HepG2 (cell line): ENCODE data around the gene FAM53C. TPM values are rescaled to one million over a fixed set of nuclear protein-coding genes. Genes with fewer than 3 reads are reported as not detected.

Experiments
- ATAC-seq: fragments of 200-7000 bp; cut with Tn5 transposase; 3 replicates; pipeline ENCODE4 v1.9.1; 2020; ENCODE audit warnings: mild to moderate bottlenecking, moderate library complexity
- BruUV-seq: library from RNA; stranded (reverse); fragments of 400-500 nt; replicated peaks from 2 replicates; lab custom pipeline; 2021; lab: Mats Ljungman, UMichigan
- CTCF ChIA-PET: fragments of 300-600 bp; formaldehyde crosslinking; extraction: SDS; loops from one replicate; lab custom pipeline; 2021; ENCODE audit warnings: low total read pairs, inconsistent platforms, low intra/inter-chr PET ratio; lab: Yijun Ruan, JAX
- POLR2A ChIA-PET: fragments of 350-600 bp; sonication (Branson Sonifier 250); formaldehyde crosslinking; loops from one replicate; lab custom pipeline; 2020; ENCODE audit warnings: antibody characterized with exemption, inconsistent platforms; lab: Yijun Ruan, JAX
- DNase-seq: peaks from one replicate; pipeline ENCODE4 v3.0.0-alpha.2; 2015; ENCODE audit warnings: low spot score
- FAIRE-seq: peaks from 3 replicates; lab custom pipeline; 2011; peaks lifted over from hg19 to GRCh38; lab: Jason Lieb, UNC
- H2AFZ ChIP-seq: one replicate; pipeline ENCODE4 v1.6.1; 2011; ENCODE audit warnings: low read length, inconsistent platforms
- H3K27ac ChIP-seq: fragments of 300-600 bp; 3 replicates; pipeline ENCODE4 v1.8.0; 2011; ENCODE audit warnings: mixed run types, mild to moderate bottlenecking, mixed read lengths, low read length, inconsistent platforms; ENCODE audit not compliant: insufficient read depth; ENCODE audit errors: extremely low read length
- H3K27me3 ChIP-seq, 2 experiments: fragments of 200-600 bp in 1 of 2; 2 replicates in 1 of 2; 3 replicates in 1 of 2; pipeline versions ENCODE4 v1.6.0 to v1.8.0; 2011; ENCODE audit warnings: low read length in 2 of 2, mild to moderate bottlenecking in 2 of 2, moderate library complexity in 2 of 2, inconsistent platforms in 1 of 2; ENCODE audit not compliant: insufficient read depth in 2 of 2, control insufficient read depth in 1 of 2
- H3K36me3 ChIP-seq, 2 experiments: fragments of 200-600 bp in 1 of 2; replicated peaks in 1 of 2; 2 replicates in 1 of 2; 3 replicates in 1 of 2; pipeline versions ENCODE4 v1.5.1 to v1.8.0; 2011; ENCODE audit warnings: low read length in 2 of 2, inconsistent platforms in 1 of 2; ENCODE audit not compliant: insufficient read depth in 2 of 2, control insufficient read depth in 1 of 2
- H3K4me1 ChIP-seq: 2 replicates; pipeline ENCODE4 v1.5.1; 2012; ENCODE audit warnings: low read length, inconsistent platforms; ENCODE audit not compliant: insufficient read depth
- H3K4me2 ChIP-seq: 2 replicates; pipeline ENCODE4 v1.6.0; 2011; ENCODE audit warnings: low read depth, low read length, inconsistent platforms
- H3K4me3 ChIP-seq, 3 experiments: fragments of 200-600 bp in 1 of 3; sonication (generic), shearing (Covaris generic) in 1 of 3; replicated peaks in 1 of 3; 2 replicates each; pipeline ENCODE4 v1.5.1; 2011 to 2016; ENCODE audit warnings: low read length in 3 of 3, inconsistent platforms in 2 of 3, low read depth in 2 of 3, mild to moderate bottlenecking in 2 of 3, control low read depth in 1 of 3, mixed read lengths in 1 of 3; ENCODE audit not compliant: insufficient read depth in 1 of 3
- H3K79me2 ChIP-seq: one replicate; pipeline ENCODE4 v1.6.1; 2011; ENCODE audit warnings: low read length, inconsistent platforms; ENCODE audit not compliant: insufficient read depth
- H3K9ac ChIP-seq: 2 replicates; pipeline ENCODE4 v1.6.0; 2011; ENCODE audit warnings: mild to moderate bottlenecking, low read depth, low read length, inconsistent platforms; ENCODE audit not compliant: insufficient read depth
- H3K9me3 ChIP-seq: 2 replicates; pipeline ENCODE4 v1.5.1; 2012; ENCODE audit warnings: mild to moderate bottlenecking, low read length
- H4K20me1 ChIP-seq: 2 replicates; pipeline ENCODE4 v1.6.0; 2011; ENCODE audit warnings: inconsistent platforms, mild to moderate bottlenecking, low read length, moderate library complexity; ENCODE audit not compliant: insufficient read depth
- ASH2L ChIP-seq: fragments of 300-600, 200-600 bp; sonication (generic); IDR thresholded peaks from 2 replicates; pipeline ENCODE4 v1.7.0; 2017; ENCODE audit warnings: low read depth, mild to moderate bottlenecking, moderate library complexity, mixed read lengths, low read length; ENCODE audit not compliant: insufficient read length
- ATF1 ChIP-seq: IDR thresholded peaks from 2 replicates; pipeline ENCODE4 v1.6.1; 2016; ENCODE audit warnings: mild to moderate bottlenecking, control low read depth
- BHLHE40 ChIP-seq: IDR thresholded peaks from 2 replicates; pipeline ENCODE4 v1.6.1; 2011; ENCODE audit warnings: low read length, improper control_type of control experiment
- CENPBD1 ChIP-seq: sonication (generic); formaldehyde crosslinking; IDR thresholded peaks from 2 replicates; pipeline ENCODE4 v1.8.0; 2022; ENCODE audit warnings: missing genetic modification reagents, low read depth, mild to moderate bottlenecking, borderline replicate concordance
- ETS1 ChIP-seq: sonication (generic); formaldehyde crosslinking; IDR thresholded peaks from 2 replicates; pipeline ENCODE4 v1.4.0; 2020; ENCODE audit warnings: missing genetic modification reagents
- FOSL2 ChIP-seq: sonication (generic); formaldehyde crosslinking; IDR thresholded peaks from 2 replicates; pipeline ENCODE4 v1.4.0; 2020; ENCODE audit warnings: missing genetic modification reagents
- HBP1 ChIP-seq: IDR thresholded peaks from 2 replicates; pipeline ENCODE4 v1.6.1; 2016; ENCODE audit warnings: low read depth, control low read depth
- MXD1 ChIP-seq: sonication (generic); formaldehyde crosslinking; IDR thresholded peaks from 2 replicates; pipeline ENCODE4 v1.4.0; 2020; ENCODE audit warnings: mild to moderate bottlenecking, missing genetic modification reagents
- POLR2AphosphoS5 ChIP-seq: IDR thresholded peaks from 2 replicates; pipeline ENCODE4 v1.6.1; 2012; ENCODE audit warnings: low read depth, low read length
- RFX3 ChIP-seq: IDR thresholded peaks from 2 replicates; pipeline ENCODE4 v1.6.1; 2016; ENCODE audit warnings: missing biosample characterization, missing genetic modification reagents
- SNAPC2 ChIP-seq: sonication (generic); formaldehyde crosslinking; IDR thresholded peaks from 2 replicates; pipeline ENCODE4 v1.8.1; 2022; ENCODE audit warnings: mild to moderate bottlenecking, missing genetic modification reagents
- TARDBP ChIP-seq: sonication (generic); formaldehyde crosslinking; IDR thresholded peaks from 2 replicates; pipeline ENCODE4 v1.8.0; 2022; ENCODE audit warnings: mild to moderate bottlenecking, missing genetic modification reagents
- TFE3 ChIP-seq: IDR thresholded peaks from 2 replicates; pipeline ENCODE4 v1.6.1; 2016
- ZBTB49 ChIP-seq: sonication (generic); formaldehyde crosslinking; IDR thresholded peaks from 2 replicates; pipeline ENCODE4 v1.4.0; 2020; ENCODE audit warnings: missing genetic modification reagents, borderline replicate concordance
- ZNF350 ChIP-seq: sonication (generic); formaldehyde crosslinking; IDR thresholded peaks from 2 replicates; pipeline ENCODE4 v1.4.0; 2020; ENCODE audit warnings: mild to moderate bottlenecking, low read depth, missing genetic modification reagents, borderline replicate concordance
- ZNF674 ChIP-seq: sonication (generic); formaldehyde crosslinking; IDR thresholded peaks from 2 replicates; pipeline ENCODE4 v1.5.0; 2020; ENCODE audit warnings: low read depth, mild to moderate bottlenecking, missing genetic modification reagents
- WGBS: methylation state at CpG from one replicate; pipeline ENCODE4 v1.1.6; 2017; ENCODE audit warnings: low lambda C conversion rate; 5-methylcytosine and 5-hydroxymethylcytosine counted together
- in situ Hi-C: cut with HindIII; loops from 2 replicates; pipeline ENCODE4 v1.10.0; 2017; ENCODE audit warnings: low pct_unique_long_range_greater_than_20kb; ENCODE audit not compliant: extremely low pct_ligation_motif_present
- intact Hi-C: fragments of 100-400 bp; cut with micrococcal nuclease; formaldehyde crosslinking; loops from one replicate; pipeline ENCODE4 v1.10.0; 2022; ENCODE audit not compliant: unreplicated experiment
- polyA plus RNA-seq, 8 experiments: library from polyadenylated mRNA; depleted of rRNA in 3 of 8; stranded (reverse) in 7 of 8; unstranded in 1 of 8; fragments of >200 nt; fragmentation: Illumina TruSeq in 4 of 8; extraction: Trizol in 4 of 8; gene quantifications; 2 replicates each; pipeline versions ENCODE4 v1.2.1 to v1.2.3, GENCODE V29; 2011 to 2016; ENCODE audit warnings: low read depth in 4 of 8, missing spikeins in 1 of 8, mixed read lengths in 1 of 8; ENCODE audit not compliant: insufficient read depth in 1 of 8
- total RNA-seq, 5 experiments: library from RNA; depleted of rRNA; stranded (reverse); fragments of >200 nt; fragmentation: Illumina TruSeq; extraction: Trizol; gene quantifications; 2 replicates each; pipeline ENCODE4 v1.2.3, GENCODE V29; 2016; ENCODE audit warnings: low read depth in 1 of 5

The FAM53C gene
- total and polyA plus RNA-seq, 2 of the 13 experiments (the other 11 are each of a cell fraction or from before 2014, with no cell fraction given): 26.9 to 30.1 TPM

GRCh38 chr5:138359621-138360020, 21.6 kb downstream of the FAM53C start:
- Histone ChIP-seq H4K20me1 (peaks cover 14% of the 10 kb centered on the region), H3K4me2 (no peak overlapping the region), H3K36me3 (no peaks in the 10 kb centered on the region; a peak in 2 of 5 replicates), H3K4me1 (peaks cover 14% of the 10 kb centered on the region), H3K9me3 (no peaks in the 10 kb centered on the region), H3K27ac (no peak overlapping the region), H3K79me2 (peaks cover 83% of the 10 kb centered on the region), H3K27me3 (no peaks in the 10 kb centered on the region; a peak in 1 of 5 replicates), H3K9ac (no peak overlapping the region), H2AFZ (no peak overlapping the region), H3K4me3 (no peak overlapping the region)
- BruUV-seq: no TSS peak
- DNase-seq (no peak), ATAC-seq (no peak), FAIRE-seq (no peak)
- ChIA-PET CTCF (no interaction called here), POLR2A (no interaction called here)
- intact Hi-C loops: no loop called here
- in situ Hi-C loops: no loop called here
- WGBS: 94% methylated on average over 3 of the region's 3 CpGs
- no peak for TF ChIP-seq ASH2L
- TF ChIP-seq HBP1 (CRISPR knock-in tag): no peak
- TF ChIP-seq ZNF350 (CRISPR knock-in tag): no peak
- TF ChIP-seq CENPBD1 (CRISPR knock-in tag): no peak
- no peak for TF ChIP-seq SNAPC2
- no peak for TF ChIP-seq MXD1 (CRISPR knock-in tag)
- no peak for TF ChIP-seq TARDBP (CRISPR knock-in tag)
- TF ChIP-seq FOSL2: no peak
- no peak for TF ChIP-seq ZNF674 (CRISPR knock-in tag)
- TF ChIP-seq ATF1 (CRISPR knock-in tag): no peak
- no peak for TF ChIP-seq ZBTB49 (CRISPR knock-in tag)
- TF ChIP-seq POLR2AphosphoS5: no peak
- TF ChIP-seq TFE3 (CRISPR knock-in tag): no peak
- no peak for TF ChIP-seq RFX3 (CRISPR knock-in tag)
- no peak for TF ChIP-seq ETS1 (CRISPR knock-in tag)
- TF ChIP-seq BHLHE40: no peak
